Right lobe of liver (tissue), 4 donors: ENCODE data around the gene HSP90AA1.
"Not testable (repeated sequence)": the region's sequence is repeated elsewhere in the genome, so short reads cannot be mapped to it uniquely, and the experiment has no call there.

Experiments
- POLR2A ChIP-seq: fragments of 450-650 bp; IDR thresholded peaks from one replicate; pipeline ENCODE4 v1.6.1; 2017; ENCODE audit warnings: antibody characterized with exemption, mild to moderate bottlenecking
- TF ChIP-seq, protein P1 (sequence below), 4 donors: fragments of 200-600 bp in 3 of 4; fragments of 450-650 bp in 1 of 4; IDR thresholded peaks; one replicate each; pipeline versions ENCODE4 v1.5.1 to v1.8.0; 2016 to 2022; ENCODE audit warnings: antibody characterized with exemption in 4 of 4, mild to moderate bottlenecking in 2 of 4
- donor health status: DM: no; HTN: no; CAD: no.
- donor health status: DM: no; HTN: no; CAD: no.
- donor health status: DM: no; HTN: yes; CAD: no.

DNA sequence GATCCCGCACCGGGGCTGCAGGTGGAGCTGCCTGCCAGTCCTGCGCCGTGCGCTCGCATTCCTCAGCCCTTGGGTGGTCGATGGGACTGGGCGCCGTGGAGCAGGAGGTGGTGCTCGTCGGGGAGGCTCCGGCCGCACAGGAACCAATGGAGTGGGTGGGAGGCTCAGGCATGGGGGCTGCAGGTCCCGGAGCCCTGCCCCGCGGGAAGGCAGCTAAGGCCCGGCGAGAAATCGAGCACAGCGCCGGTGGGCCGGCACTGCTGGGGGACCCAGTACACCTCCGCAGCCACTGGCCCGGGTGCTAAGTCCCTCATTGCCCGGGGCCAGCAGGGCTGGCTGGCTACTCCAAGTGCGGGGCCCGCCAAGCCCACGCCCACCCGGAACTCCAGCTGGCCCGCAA, 48.6 kb upstream of the HSP90AA1 start:
- TF ChIP-seq, protein P1, sequence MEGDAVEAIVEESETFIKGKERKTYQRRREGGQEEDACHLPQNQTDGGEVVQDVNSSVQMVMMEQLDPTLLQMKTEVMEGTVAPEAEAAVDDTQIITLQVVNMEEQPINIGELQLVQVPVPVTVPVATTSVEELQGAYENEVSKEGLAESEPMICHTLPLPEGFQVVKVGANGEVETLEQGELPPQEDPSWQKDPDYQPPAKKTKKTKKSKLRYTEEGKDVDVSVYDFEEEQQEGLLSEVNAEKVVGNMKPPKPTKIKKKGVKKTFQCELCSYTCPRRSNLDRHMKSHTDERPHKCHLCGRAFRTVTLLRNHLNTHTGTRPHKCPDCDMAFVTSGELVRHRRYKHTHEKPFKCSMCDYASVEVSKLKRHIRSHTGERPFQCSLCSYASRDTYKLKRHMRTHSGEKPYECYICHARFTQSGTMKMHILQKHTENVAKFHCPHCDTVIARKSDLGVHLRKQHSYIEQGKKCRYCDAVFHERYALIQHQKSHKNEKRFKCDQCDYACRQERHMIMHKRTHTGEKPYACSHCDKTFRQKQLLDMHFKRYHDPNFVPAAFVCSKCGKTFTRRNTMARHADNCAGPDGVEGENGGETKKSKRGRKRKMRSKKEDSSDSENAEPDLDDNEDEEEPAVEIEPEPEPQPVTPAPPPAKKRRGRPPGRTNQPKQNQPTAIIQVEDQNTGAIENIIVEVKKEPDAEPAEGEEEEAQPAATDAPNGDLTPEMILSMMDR (IDR thresholded peaks at IDR 0.05), result not testable (repeated sequence)
- TF ChIP-seq POLR2A, result not testable (repeated sequence)
